ENCODE results near the gene REPS1.
A peak's percentile ranks its signal among the peaks of the same experiment; 100 is the strongest.
"Not testable (repeated sequence)": the region's sequence is repeated elsewhere in the genome, so short reads cannot be mapped to it uniquely, and the experiment has no call there.

The REPS1 gene, protein sequence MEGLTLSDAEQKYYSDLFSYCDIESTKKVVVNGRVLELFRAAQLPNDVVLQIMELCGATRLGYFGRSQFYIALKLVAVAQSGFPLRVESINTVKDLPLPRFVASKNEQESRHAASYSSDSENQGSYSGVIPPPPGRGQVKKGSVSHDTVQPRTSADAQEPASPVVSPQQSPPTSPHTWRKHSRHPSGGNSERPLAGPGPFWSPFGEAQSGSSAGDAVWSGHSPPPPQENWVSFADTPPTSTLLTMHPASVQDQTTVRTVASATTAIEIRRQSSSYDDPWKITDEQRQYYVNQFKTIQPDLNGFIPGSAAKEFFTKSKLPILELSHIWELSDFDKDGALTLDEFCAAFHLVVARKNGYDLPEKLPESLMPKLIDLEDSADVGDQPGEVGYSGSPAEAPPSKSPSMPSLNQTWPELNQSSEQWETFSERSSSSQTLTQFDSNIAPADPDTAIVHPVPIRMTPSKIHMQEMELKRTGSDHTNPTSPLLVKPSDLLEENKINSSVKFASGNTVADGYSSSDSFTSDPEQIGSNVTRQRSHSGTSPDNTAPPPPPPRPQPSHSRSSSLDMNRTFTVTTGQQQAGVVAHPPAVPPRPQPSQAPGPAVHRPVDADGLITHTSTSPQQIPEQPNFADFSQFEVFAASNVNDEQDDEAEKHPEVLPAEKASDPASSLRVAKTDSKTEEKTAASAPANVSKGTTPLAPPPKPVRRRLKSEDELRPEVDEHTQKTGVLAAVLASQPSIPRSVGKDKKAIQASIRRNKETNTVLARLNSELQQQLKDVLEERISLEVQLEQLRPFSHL

GRCh38 chr6:138987643-138988468 is at the start of gene REPS1:
Gene REPS1 (minus strand): TSS chr6:138988253. CDS start chr6:138987682, 571 bp downstream.
- DNase-seq = peak; percentile 89

DNA sequence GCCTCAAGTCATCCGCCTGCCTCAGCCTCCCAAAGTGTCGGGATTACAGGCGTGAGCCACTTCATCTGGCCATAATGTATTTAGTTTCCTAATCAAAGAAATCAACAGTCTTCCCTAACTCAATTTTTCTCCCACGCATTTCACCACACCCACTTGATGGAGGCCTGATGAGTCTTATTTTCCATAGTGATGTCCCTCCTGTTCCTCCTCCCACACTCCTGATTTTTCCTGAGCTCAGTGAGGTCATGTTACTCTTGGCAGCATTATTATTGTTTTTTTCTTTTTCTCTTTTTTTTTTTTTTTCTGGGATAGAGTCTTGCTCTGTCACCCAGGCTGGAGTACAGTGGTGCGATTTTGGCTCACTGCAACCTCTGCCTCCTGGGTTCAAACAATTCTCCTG is 49.4 kb upstream of the REPS1 start:
- DNase-seq = no peak

DNA sequence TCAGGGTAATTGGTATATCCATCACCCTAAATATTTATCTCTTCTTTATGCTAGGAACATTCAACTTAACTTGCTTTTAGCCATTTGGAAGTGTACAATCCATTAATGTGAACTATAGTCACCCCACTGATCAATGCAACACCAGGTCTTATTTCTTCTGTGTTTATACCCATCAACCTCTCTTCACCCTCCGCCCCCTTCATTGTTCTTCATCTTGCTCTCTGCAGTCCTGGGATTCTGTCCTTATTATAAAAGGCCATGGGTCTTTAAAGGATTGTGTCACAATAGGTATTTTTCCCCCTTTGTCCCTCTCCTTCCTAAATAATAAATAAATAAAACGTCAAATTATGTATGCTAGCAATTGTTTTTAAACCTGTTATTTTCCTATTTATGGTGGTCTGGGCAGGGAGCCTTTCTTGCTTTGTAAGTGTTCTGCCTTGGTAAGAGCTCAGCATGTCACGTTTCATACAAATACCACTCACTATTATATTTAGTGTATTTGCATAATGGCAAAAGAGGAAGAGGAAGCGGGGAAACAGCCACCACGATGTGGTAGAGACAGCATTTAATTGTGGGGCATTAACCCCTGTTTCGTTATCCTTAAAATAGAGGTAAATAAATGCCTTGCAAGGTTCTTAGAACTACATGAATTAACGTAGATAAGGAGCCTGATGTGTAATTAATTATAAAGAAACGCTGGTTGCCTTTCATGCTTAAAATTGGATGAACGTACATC is 42.3 kb upstream of the REPS1 start:
- no peak for DNase-seq

DNA sequence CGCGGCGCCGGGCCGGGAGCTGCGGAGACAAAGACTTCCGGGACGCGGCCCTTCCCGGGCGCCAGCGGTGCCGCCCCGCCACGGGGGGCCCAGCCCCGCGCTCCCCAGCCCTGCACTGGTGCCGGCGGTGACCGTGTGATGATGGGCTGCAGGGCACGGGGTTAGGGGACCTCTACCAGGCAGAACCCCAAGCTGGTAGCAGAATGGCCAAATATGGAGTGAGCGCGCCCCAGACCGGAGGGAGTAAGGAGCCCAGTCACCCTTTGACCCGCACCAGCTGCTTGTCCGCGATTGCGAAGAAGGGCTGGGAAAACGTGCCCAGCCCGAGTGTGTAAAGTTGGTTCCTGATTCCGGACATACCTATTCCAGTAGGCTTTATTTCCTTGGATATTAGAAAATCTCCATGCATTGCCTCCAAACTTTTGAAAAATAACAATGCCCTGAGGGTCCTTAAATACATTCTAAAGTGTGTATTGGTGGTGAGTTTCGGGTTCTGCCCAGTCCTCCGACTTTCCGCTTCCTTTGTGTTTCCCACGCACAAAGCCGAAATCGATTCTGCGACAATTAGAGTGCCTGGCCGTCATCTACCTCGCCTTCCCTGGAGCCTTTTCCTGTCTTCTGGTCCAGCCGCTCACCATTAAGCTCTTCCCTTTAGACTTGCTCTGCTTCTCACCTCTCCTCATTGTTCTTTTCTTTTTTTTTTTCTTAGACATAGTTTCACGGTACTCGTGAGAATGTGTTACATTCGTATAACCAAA is 41.6 kb upstream of the REPS1 start:
- peak; percentile 9 for DNase-seq

GRCh38 chr6:139028658-139029469 is 40.8 kb upstream of the REPS1 start, which contains the start of gene ABRACL:
Gene ABRACL (plus strand): TSS chr6:139028745. CDS start chr6:139034161, 5,416 bp downstream.
- DNase-seq = peak; percentile 90

- peak; percentile 47 for DNase-seq
Measured at GRCh38 chr6:139028215-139028657, 40.2 kb upstream of the REPS1 start.

DNA sequence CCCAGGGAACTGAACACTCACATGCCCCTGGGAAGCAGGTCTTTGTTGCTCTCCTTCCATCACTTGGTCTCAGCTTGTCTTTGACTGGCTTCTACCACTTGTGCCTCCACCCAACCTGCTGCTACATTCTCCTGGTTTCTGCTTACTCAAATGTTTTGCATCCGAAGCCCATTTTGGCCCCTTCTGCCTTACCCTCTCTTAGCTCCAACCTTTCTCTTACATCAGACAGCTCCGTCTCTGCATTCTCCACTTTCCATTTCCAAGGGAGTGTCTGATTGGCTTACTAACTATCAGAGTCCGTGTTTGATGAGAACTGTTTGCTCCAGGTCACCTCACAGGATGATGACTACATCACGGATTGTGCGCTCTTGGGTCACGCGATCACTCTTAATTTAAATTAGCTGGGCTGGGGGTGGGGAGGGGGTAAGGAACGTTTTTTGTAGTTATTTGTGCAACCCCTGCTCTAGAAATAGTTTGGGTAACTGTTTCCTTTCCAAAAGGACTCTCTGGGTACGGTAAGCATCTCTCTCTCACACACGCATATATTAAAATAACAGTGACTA is 39.6 kb upstream of the REPS1 start:
- peak; percentile 56 for DNase-seq

DNA sequence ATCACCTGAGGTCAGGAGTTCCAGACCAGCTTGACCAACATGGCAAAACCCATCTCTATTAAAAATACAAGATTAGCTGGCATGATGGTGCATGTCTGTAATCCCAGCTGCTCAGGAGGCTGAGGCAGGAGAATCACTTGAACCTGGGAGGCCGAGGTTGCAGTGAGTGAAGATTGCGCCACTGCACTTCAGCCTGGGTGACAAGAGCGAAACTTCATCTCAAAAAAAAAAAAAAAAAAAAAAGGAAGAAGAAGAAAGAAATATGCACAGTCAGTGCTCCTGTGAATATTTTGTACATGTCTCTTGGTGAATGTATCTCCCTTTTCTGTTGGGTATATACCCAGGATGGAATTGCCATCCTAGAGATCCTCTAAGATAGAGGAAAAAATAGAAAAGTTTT is 37.4 kb upstream of the REPS1 start:
- not testable (repeated sequence) for DNase-seq

DNA sequence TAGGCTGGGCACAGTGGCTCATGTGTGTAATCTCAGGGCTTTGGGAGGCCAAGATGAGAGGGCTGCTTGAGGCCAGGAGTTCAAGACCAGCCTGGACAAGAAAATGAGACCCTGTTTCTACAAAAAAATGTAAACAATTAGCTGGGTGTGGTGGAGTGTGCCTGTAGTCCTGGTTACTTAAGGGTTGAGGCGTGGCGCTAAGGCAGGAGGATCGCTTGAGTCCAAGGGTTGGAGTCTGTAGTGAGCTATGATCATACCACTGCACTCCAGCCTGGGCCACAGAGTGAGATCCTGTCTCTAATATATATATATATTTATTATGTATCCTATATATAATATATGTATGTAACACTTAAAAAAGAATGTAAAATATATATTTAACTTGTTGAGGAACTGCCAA is 32.6 kb upstream of the REPS1 start:
- DNase-seq = no peak

- no peak for DNase-seq
Measured at GRCh38 chr6:139019722-139020121, 31.7 kb upstream of the REPS1 start.

- no peak for DNase-seq
Measured at GRCh38 chr6:139017227-139017626, 29.2 kb upstream of the REPS1 start.

- DNase-seq = no peak
Measured at GRCh38 chr6:139016337-139017213, 28.5 kb upstream of the REPS1 start.

- DNase-seq = no peak
Measured at GRCh38 chr6:139014945-139015344, 26.9 kb upstream of the REPS1 start.

- no peak for DNase-seq
Measured at GRCh38 chr6:139013185-139013800, 25.2 kb upstream of the REPS1 start.

DNA sequence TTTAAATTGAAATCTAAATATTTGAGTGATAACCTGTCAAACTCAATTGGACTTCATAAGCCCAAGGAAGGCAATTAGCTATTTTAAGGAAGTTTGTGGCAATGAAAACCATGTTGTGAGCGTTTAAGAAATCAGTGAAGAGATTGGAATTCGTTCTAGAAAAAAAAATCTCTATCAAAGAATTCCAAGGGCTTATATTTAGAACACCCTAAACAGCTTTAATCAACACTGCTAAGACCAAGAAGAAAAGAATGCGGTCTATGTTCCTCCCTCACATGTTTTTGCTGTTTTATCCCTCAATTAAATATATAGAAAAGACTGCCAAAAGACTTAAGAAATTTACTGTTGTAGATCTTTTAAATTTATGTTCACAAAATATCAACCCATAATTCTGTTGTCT is 23.9 kb upstream of the REPS1 start:
- no peak for DNase-seq

GRCh38 chr6:139010674-139011073 is 22.6 kb upstream of the REPS1 start:
- no peak for DNase-seq

DNA sequence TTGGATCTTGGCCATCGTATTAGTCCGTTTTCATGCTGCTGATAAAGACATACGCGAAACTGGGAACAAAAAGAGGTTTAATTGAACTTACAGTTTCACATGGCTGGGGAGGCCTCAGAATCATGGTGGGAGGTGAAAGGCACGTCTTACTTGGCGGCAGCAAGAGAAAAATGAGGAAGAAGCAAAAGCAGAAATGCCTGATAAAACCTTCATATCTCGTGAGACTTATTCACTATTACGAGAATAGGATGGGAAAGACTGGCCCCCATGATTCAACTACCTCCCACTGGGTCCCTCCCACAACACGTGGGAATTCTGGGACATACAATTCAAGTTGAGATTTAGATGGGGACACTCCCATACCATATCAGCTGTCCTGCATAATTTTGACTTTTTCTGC is 20.1 kb upstream of the REPS1 start:
- DNase-seq = no peak

- DNase-seq = no peak
Measured at GRCh38 chr6:139007428-139007827, 19.4 kb upstream of the REPS1 start.

DNA sequence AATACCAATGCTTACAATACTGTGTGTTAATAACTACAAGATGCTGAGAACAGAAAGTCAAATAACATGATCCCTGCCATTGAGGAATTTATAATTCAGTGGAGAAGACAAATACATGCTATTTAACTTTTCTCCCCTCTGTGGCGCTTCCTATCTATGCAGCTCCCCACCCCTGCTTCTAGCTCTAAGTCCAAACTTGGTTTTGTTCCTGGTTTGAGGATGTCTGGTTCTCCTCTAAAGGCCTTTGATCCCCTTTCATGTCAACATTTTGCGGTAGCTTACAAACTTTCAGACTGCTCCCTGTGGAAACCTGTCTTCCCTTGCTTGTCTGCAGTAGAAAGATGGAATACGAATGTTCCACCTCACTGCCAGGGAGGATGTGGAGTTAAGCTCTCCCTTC is 18.4 kb upstream of the REPS1 start:
- DNase-seq = no peak
